ENCODE results near the gene CNTNAP5. TPM values are rescaled to one million over a fixed set of nuclear protein-coding genes. Genes with fewer than 3 reads are reported as not detected.

Gene CNTNAP5
- total and polyA plus RNA-seq, 9 of the 15 experiments (the other 6 are each of a cell fraction or from before 2014, with no cell fraction given): not detected

- Histone ChIP-seq H3K4me3 (no peak overlapping the region), H3K4me2 (ENCODE audit: insufficient read depth, low read length) (no peak overlapping the region), H3K79me2 (ENCODE audit: control insufficient read depth, insufficient read depth, low read length) (no peaks in the 10 kb centered on the region), H3K4me1 (replicated peaks in 1 of 2; ENCODE audit: control insufficient read depth in 2 of 2, insufficient read depth in 2 of 2, low read length in 2 of 2) (no peaks in the 10 kb centered on the region), H4K20me1 (replicated peaks; ENCODE audit: control insufficient read depth, insufficient read depth, low read length) (no peaks in the 10 kb centered on the region), H3K9me1 (ENCODE audit: control insufficient read depth, insufficient read depth, low read length) (no peaks in the 10 kb centered on the region), H2AFZ (ENCODE audit: low read depth, low read length) (no peak overlapping the region), H3K27me3 (ENCODE audit: control insufficient read depth in 2 of 2, insufficient read depth in 2 of 2, low read length in 2 of 2) (no peaks in the 10 kb centered on the region), H3K36me3 (ENCODE audit: control insufficient read depth, insufficient read depth, low read length) (no peaks in the 10 kb centered on the region), H3K9ac (ENCODE audit: insufficient read depth in 1 of 2, low read depth in 2 of 2, low read length in 2 of 2) (no peak overlapping the region), H3K27ac (ENCODE audit: extremely low read depth, low read depth, low read length) (no peak overlapping the region), H3K9me3 (replicated peaks; ENCODE audit: control insufficient read depth, insufficient read depth, low read depth, low read length) (no peaks in the 10 kb centered on the region)
- WGBS (ENCODE audit: insufficient coverage, low coverage, missing lambda C conversion rate): 0% methylated on average over 2 of the region's 2 CpGs
- FAIRE-seq: no peak
- DNase-seq (ENCODE audit: extremely low read depth in 1 of 4, low spot score in 3 of 4): no peak
- no TSS peak for BruUV-seq (replicated peaks)
- in situ Hi-C loops (cut with MboI) (no loop called here), intact Hi-C loops (cut with micrococcal nuclease) (no loop called here)
- CTCF ChIA-PET (ENCODE audit: low intra/inter-chr PET ratio): no interaction called here
- POLR2A ChIA-PET: no interaction called here
- TF ChIP-seq ZNF644 (tag; IDR thresholded peaks at IDR 0.05; ENCODE audit: low read depth): no peak
- no peak for TF ChIP-seq PHF21A (IDR thresholded peaks at IDR 0.05; ENCODE audit: borderline replicate concordance, low read depth)
- TF ChIP-seq MTA1 (IDR thresholded peaks at IDR 0.05; ENCODE audit: borderline replicate concordance): no peak
- no peak for TF ChIP-seq SP2 (IDR thresholded peaks at IDR 0.05; ENCODE audit: extremely low read depth, low read depth, low read length, poor library complexity, severe bottlenecking)
- no peak for ATAC-seq
Measured at GRCh38 chr2:124476291-124476690, 451.2 kb downstream of the CNTNAP5 start.

DNA sequence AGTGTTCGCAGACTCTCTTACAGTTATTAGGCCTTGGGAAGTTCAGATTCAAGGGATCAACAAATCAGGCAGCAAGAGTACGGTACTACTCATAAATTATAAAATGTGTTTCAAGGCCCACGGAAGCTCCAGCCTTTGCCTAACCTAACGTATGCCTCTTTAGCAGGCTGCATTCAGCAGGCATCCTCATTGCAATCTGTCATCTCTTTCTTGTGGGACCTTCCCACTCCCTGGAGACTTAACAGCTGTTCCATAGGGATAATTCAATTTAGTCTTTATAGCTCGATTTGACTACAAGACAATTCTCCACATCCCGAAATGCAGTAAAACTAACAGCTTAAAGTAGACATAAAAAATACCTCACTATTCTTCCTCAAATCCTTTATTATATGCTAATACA, 453.7 kb downstream of the CNTNAP5 start:
- Histone ChIP-seq H3K9me3 (replicated peaks; ENCODE audit: control insufficient read depth, insufficient read depth, low read depth, low read length) (no peaks in the 10 kb centered on the region), H3K27ac (ENCODE audit: extremely low read depth, low read depth, low read length) (no peak overlapping the region), H3K4me1 (replicated peaks in 1 of 2; ENCODE audit: control insufficient read depth in 2 of 2, insufficient read depth in 2 of 2, low read length in 2 of 2) (no peaks in the 10 kb centered on the region), H3K79me2 (ENCODE audit: control insufficient read depth, insufficient read depth, low read length) (no peaks in the 10 kb centered on the region), H3K4me3 (no peak overlapping the region), H3K4me2 (ENCODE audit: insufficient read depth, low read length) (no peak overlapping the region), H3K9me1 (ENCODE audit: control insufficient read depth, insufficient read depth, low read length) (no peaks in the 10 kb centered on the region), H3K27me3 (ENCODE audit: control insufficient read depth in 2 of 2, insufficient read depth in 2 of 2, low read length in 2 of 2) (no peaks in the 10 kb centered on the region), H3K9ac (ENCODE audit: insufficient read depth in 1 of 2, low read depth in 2 of 2, low read length in 2 of 2) (no peak overlapping the region), H2AFZ (ENCODE audit: low read depth, low read length) (no peak overlapping the region), H4K20me1 (replicated peaks; ENCODE audit: control insufficient read depth, insufficient read depth, low read length) (no peaks in the 10 kb centered on the region), H3K36me3 (ENCODE audit: control insufficient read depth, insufficient read depth, low read length) (no peaks in the 10 kb centered on the region)
- DNase-seq (ENCODE audit: extremely low read depth in 1 of 4, low spot score in 3 of 4) (no peak), FAIRE-seq (no peak), ATAC-seq (no peak)
- intact Hi-C loops (cut with micrococcal nuclease): no loop called here
- in situ Hi-C loops (cut with MboI): no loop called here
- CTCF ChIA-PET (ENCODE audit: low intra/inter-chr PET ratio): no interaction called here
- POLR2A ChIA-PET: no interaction called here
- BruUV-seq (replicated peaks): no TSS peak
- 3% methylated on average over 6 of the region's 6 CpGs for WGBS (ENCODE audit: insufficient coverage, low coverage, missing lambda C conversion rate)
- no peak for TF ChIP-seq FOXM1 (IDR thresholded peaks at IDR 0.05; ENCODE audit: low read depth)
- TF ChIP-seq FOXM1 (CRISPR knock-in tag; IDR thresholded peaks at IDR 0.05; ENCODE audit: low read depth): no peak
- no peak for TF ChIP-seq TCF15 (CRISPR knock-in tag; IDR thresholded peaks at IDR 0.05)
- TF ChIP-seq BCL6 (CRISPR knock-in tag; IDR thresholded peaks at IDR 0.05): no peak
- TF ChIP-seq MTA2 (IDR thresholded peaks at IDR 0.05; ENCODE audit: low read depth): no peak
- no peak for TF ChIP-seq CBX1 (IDR thresholded peaks at IDR 0.05; ENCODE audit: low read depth)
- TF ChIP-seq ZNF717 (CRISPR knock-in tag; IDR thresholded peaks at IDR 0.05): no peak
- TF ChIP-seq ZNF184 (CRISPR knock-in tag; IDR thresholded peaks at IDR 0.05): no peak
- no peak for TF ChIP-seq HOMEZ (CRISPR knock-in tag; IDR thresholded peaks at IDR 0.05)
- TF ChIP-seq FOXP1 (CRISPR knock-in tag; IDR thresholded peaks at IDR 0.05): no peak
- no peak for TF ChIP-seq THAP7 (CRISPR knock-in tag; IDR thresholded peaks at IDR 0.05)
- no peak for TF ChIP-seq L3MBTL2 (IDR thresholded peaks at IDR 0.05)
- no peak for TF ChIP-seq XRCC4 (IDR thresholded peaks at IDR 0.05; ENCODE audit: extremely low read depth, insufficient read depth, insufficient read length)
- no peak for TF ChIP-seq SPI1 (IDR thresholded peaks at IDR 0.05; ENCODE audit: borderline replicate concordance, low read depth, low read length)

Measured in K562 (cell line).